ENCODE measurements around the gene LRRC58. TPM values are rescaled to one million over a fixed set of nuclear protein-coding genes. Genes with fewer than 3 reads are reported as not detected.
A peak's percentile ranks its signal among the peaks of the same experiment; 100 is the strongest.
"Not testable (repeated sequence)": the region's sequence is repeated elsewhere in the genome, so short reads cannot be mapped to it uniquely, and the experiment has no call there.

The LRRC58 gene
- total and polyA plus RNA-seq, 4 donors = 4.6 to 18.0 (median 10.4) TPM

DNA sequence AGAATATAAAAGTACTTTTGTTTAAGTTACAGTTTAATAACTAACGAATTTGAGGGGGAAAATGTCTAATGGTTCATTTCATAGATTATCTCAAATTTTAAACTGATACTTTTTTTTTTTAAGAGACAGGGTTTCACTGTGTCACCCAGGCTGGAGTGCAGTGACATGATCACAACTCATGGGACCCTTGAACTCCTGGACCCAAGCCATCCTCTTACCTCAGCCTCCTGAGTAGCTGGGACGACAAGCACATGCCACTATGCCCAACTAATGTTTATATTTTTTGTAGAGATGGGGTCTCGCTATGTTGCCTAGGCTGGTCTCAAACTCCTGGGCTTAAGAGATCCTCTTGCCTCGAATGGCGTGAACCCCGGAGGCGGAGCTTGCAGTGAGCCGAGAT lies 16.5 kb downstream of the LRRC58 start (continued):
- TF ChIP-seq, protein P1, sequence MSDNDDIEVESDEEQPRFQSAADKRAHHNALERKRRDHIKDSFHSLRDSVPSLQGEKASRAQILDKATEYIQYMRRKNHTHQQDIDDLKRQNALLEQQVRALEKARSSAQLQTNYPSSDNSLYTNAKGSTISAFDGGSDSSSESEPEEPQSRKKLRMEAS (IDR thresholded peaks at IDR 0.05) = no peak
- TF ChIP-seq HNF4G (IDR thresholded peaks at IDR 0.05) (peak; percentile 29), SP1 (IDR thresholded peaks at IDR 0.05) (no peak), NR2F2 (IDR thresholded peaks at IDR 0.05) (no peak), HNF4A (conservative IDR thresholded peaks at IDR 0.05) (peak; percentile 69 to 79)
- TF ChIP-seq, protein P2, sequence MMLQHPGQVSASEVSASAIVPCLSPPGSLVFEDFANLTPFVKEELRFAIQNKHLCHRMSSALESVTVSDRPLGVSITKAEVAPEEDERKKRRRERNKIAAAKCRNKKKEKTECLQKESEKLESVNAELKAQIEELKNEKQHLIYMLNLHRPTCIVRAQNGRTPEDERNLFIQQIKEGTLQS (IDR thresholded peaks at IDR 0.05) = no peak

GRCh38 chr3:120331076-120331475 lies 18.1 kb downstream of the LRRC58 start:
- H3K27ac ChIP-seq (ENCODE audit: low read depth in 1 of 2, low read length in 2 of 2) = no peak overlapping the region
- H3K9me3 ChIP-seq (ENCODE audit: control insufficient read depth in 4 of 4, low read length in 3 of 4) = no peaks in the 10 kb centered on the region
- no peaks in the 10 kb centered on the region for H3K4me1 ChIP-seq (ENCODE audit: control insufficient read depth in 4 of 4, insufficient read depth in 4 of 4, low read length in 3 of 4)
- no peak for TF ChIP-seq FOXA1 (IDR thresholded peaks at IDR 0.05)
- no peak for TF ChIP-seq SP1 (IDR thresholded peaks at IDR 0.05)
- TF ChIP-seq, protein P1 (IDR thresholded peaks at IDR 0.05) = no peak
- no peak for TF ChIP-seq NR2F2 (IDR thresholded peaks at IDR 0.05)
- no peak for TF ChIP-seq EGR1 (IDR thresholded peaks at IDR 0.05; ENCODE audit: low read depth in 2 of 2)
- TF ChIP-seq, protein P2 (IDR thresholded peaks at IDR 0.05) = no peak
- no peak for TF ChIP-seq HNF4A (conservative IDR thresholded peaks at IDR 0.05)
- TF ChIP-seq GABPA (IDR thresholded peaks at IDR 0.05 in 1 of 2, conservative IDR thresholded peaks at IDR 0.05 in 1 of 2) = no peak
- TF ChIP-seq RAD21 (IDR thresholded peaks at IDR 0.05) = no peak
- TF ChIP-seq TAF1 (conservative IDR thresholded peaks at IDR 0.05) = no peak
- no peak for TF ChIP-seq YY1 (IDR thresholded peaks at IDR 0.05)
- 98% methylated on average over 2 of the region's 2 CpGs for WGBS
- H3K27me3 ChIP-seq (ENCODE audit: control insufficient read depth in 4 of 4, insufficient read depth in 4 of 4, low read length in 3 of 4) = no peaks in the 10 kb centered on the region
- peaks cover 0 to 23% (median 9%) of the 10 kb centered on the region in 4 donors for H3K36me3 ChIP-seq (ENCODE audit: control insufficient read depth in 4 of 4, insufficient read depth in 3 of 4, low read depth in 1 of 4, low read length in 3 of 4)
- no peak overlapping the region for H3K9ac ChIP-seq (ENCODE audit: low read depth in 1 of 2, low read length in 2 of 2)
- no peak overlapping the region for H3K4me3 ChIP-seq (ENCODE audit: low read depth in 1 of 3, low read length in 3 of 3)
- no peak for DNase-seq (ENCODE audit: low spot score)

- Histone ChIP-seq H3K4me1 (ENCODE audit: control insufficient read depth in 4 of 4, insufficient read depth in 4 of 4, low read length in 3 of 4) (no peaks in the 10 kb centered on the region), H3K9ac (ENCODE audit: low read depth in 1 of 2, low read length in 2 of 2) (no peak overlapping the region), H3K27me3 (ENCODE audit: control insufficient read depth in 4 of 4, insufficient read depth in 4 of 4, low read length in 3 of 4) (no peaks in the 10 kb centered on the region), H3K9me3 (ENCODE audit: control insufficient read depth in 4 of 4, low read length in 3 of 4) (no peaks in the 10 kb centered on the region), H3K27ac (ENCODE audit: low read depth in 1 of 2, low read length in 2 of 2) (no peak overlapping the region), H3K36me3 (ENCODE audit: control insufficient read depth in 4 of 4, insufficient read depth in 3 of 4, low read depth in 1 of 4, low read length in 3 of 4) (peaks cover 0 to 20% (median 7%) of the 10 kb centered on the region in 4 donors), H3K4me3 (ENCODE audit: low read depth in 1 of 3, low read length in 3 of 3) (no peak overlapping the region)
- WGBS = 81% methylated on average over 2 of the region's 2 CpGs
- no peak for DNase-seq (ENCODE audit: low spot score)
- TF ChIP-seq GABPA (IDR thresholded peaks at IDR 0.05 in 1 of 2, conservative IDR thresholded peaks at IDR 0.05 in 1 of 2) = no peak
- no peak for TF ChIP-seq NR2F2 (IDR thresholded peaks at IDR 0.05)
- no peak for TF ChIP-seq TAF1 (conservative IDR thresholded peaks at IDR 0.05)
- no peak for TF ChIP-seq EGR1 (IDR thresholded peaks at IDR 0.05; ENCODE audit: low read depth in 2 of 2)
- no peak for TF ChIP-seq HNF4A (conservative IDR thresholded peaks at IDR 0.05)
- TF ChIP-seq, protein P2 (IDR thresholded peaks at IDR 0.05) = no peak
- no peak for TF ChIP-seq RAD21 (IDR thresholded peaks at IDR 0.05)
Measured at GRCh38 chr3:120326784-120327183, 22.4 kb downstream of the LRRC58 start.

GRCh38 chr3:120324190-120324589 lies 25.0 kb downstream of the LRRC58 start:
- peaks cover 0 to 11% (median 0%) of the 10 kb centered on the region in 4 donors for H3K36me3 ChIP-seq (ENCODE audit: control insufficient read depth in 4 of 4, insufficient read depth in 3 of 4, low read depth in 1 of 4, low read length in 3 of 4)
- H3K9me3 ChIP-seq (ENCODE audit: control insufficient read depth in 4 of 4, low read length in 3 of 4) = no peaks in the 10 kb centered on the region
- no peak overlapping the region for H3K4me3 ChIP-seq (ENCODE audit: low read depth in 1 of 3, low read length in 3 of 3)
- H3K27me3 ChIP-seq (ENCODE audit: control insufficient read depth in 4 of 4, insufficient read depth in 4 of 4, low read length in 3 of 4) = no peaks in the 10 kb centered on the region
- WGBS = 75% methylated on average over 1 of the region's 1 CpG
- no peaks in the 10 kb centered on the region for H3K4me1 ChIP-seq (ENCODE audit: control insufficient read depth in 4 of 4, insufficient read depth in 4 of 4, low read length in 3 of 4)
- TF ChIP-seq YY1 (IDR thresholded peaks at IDR 0.05) (no peak), RAD21 (IDR thresholded peaks at IDR 0.05) (no peak), ZBTB33 (IDR thresholded peaks at IDR 0.05) (no peak)
- H3K27ac ChIP-seq (ENCODE audit: low read depth in 1 of 2, low read length in 2 of 2) = no peak overlapping the region
- no peak overlapping the region for H3K9ac ChIP-seq (ENCODE audit: low read depth in 1 of 2, low read length in 2 of 2)
- no peak for DNase-seq (ENCODE audit: low spot score)

DNA sequence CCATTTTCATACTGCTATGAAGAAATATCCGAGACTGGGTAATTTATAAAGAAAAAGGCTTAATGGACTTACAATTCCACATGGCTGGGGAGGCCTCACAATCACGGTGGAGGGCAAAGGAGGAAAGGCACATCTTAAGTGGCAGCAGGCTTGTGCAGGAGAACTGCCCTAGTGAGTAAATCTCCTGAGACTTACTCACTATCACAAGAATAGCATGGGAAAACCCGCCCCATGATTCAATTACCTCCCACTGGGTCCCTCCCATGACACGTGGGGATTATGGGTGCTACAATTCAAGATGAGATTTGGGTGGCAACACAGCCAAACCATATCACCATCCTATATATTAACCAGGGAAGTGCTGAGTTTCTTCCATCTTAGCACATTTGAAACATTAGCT lies 25.4 kb downstream of the LRRC58 start:
- not testable (repeated sequence) for H3K27me3 ChIP-seq (ENCODE audit: control insufficient read depth in 4 of 4, insufficient read depth in 4 of 4, low read length in 3 of 4); H3K4me3 ChIP-seq (ENCODE audit: low read depth in 1 of 3, low read length in 3 of 3); H3K9ac ChIP-seq (ENCODE audit: low read depth in 1 of 2, low read length in 2 of 2); H3K27ac ChIP-seq (ENCODE audit: low read depth in 1 of 2, low read length in 2 of 2); DNase-seq (ENCODE audit: low spot score); H3K4me1 ChIP-seq (ENCODE audit: control insufficient read depth in 4 of 4, insufficient read depth in 4 of 4, low read length in 3 of 4); H3K9me3 ChIP-seq (ENCODE audit: control insufficient read depth in 4 of 4, low read length in 3 of 4)
- peaks cover 0 to 11% (median 0%) of the 10 kb centered on the region in 4 donors for H3K36me3 ChIP-seq (ENCODE audit: control insufficient read depth in 4 of 4, insufficient read depth in 3 of 4, low read depth in 1 of 4, low read length in 3 of 4)
- WGBS = 93% methylated on average over 4 of the region's 4 CpGs
